PC-3 (cell line): ENCODE measurements around the gene CFAP157. TPM values are rescaled to one million over a fixed set of nuclear protein-coding genes. Genes with fewer than 3 reads are reported as not detected.

ENCODE experiments used
- ATAC-seq: fragments of 200-7000 bp; cut with Tn5 transposase; 2 replicates; pipeline ENCODE4 v1.9.1; 2020; ENCODE audit warnings: mild to moderate bottlenecking, moderate library complexity
- BruUV-seq: library from RNA; stranded (reverse); fragments of 400-500 nt; replicated peaks from 2 replicates; lab custom pipeline; 2021; lab: Mats Ljungman, UMichigan
- CTCF ChIA-PET: fragments of 300-600 bp; sonication (Branson Sonifier 250); formaldehyde crosslinking; loops from one replicate; lab custom pipeline; 2022; ENCODE audit warnings: antibody characterized with exemption; lab: Charles Lee
- POLR2A ChIA-PET: fragments of 300-600 bp; sonication (Branson Sonifier 250); formaldehyde crosslinking; loops from one replicate; lab custom pipeline; 2022; ENCODE audit warnings: antibody characterized with exemption; ENCODE audit not compliant: unreplicated experiment; lab: Charles Lee
- DNase-seq: peaks from one replicate; pipeline ENCODE4 v3.0.0-alpha.2; 2015
- H2AFZ ChIP-seq: fragments of 300-600 bp; sonication (generic); 2 replicates; pipeline ENCODE4 v1.6.0; 2016; ENCODE audit warnings: antibody characterized with exemption, low read length
- H3F3A ChIP-seq: fragments of 300-600 bp; sonication (generic); one replicate; pipeline ENCODE4 v1.6.0; 2017; ENCODE audit warnings: antibody characterized with exemption, low read length, control low read depth, mild to moderate bottlenecking; ENCODE audit not compliant: unreplicated experiment
- H3K27ac ChIP-seq: fragments of 300-600 bp; sonication (generic); 2 replicates; pipeline ENCODE4 v1.5.1; 2016; ENCODE audit warnings: mild to moderate bottlenecking, low read length
- H3K27me3 ChIP-seq: fragments of 300-600 bp; sonication (generic); 2 replicates; pipeline ENCODE4 v1.6.1; 2016; ENCODE audit warnings: low read length, mixed read lengths
- H3K36me3 ChIP-seq: fragments of 300-600 bp; sonication (generic); 2 replicates; pipeline ENCODE4 v1.6.1; 2016; ENCODE audit warnings: low read depth, mixed run types, low read length, mixed read lengths
- H3K4me1 ChIP-seq: fragments of 300-600 bp; sonication (generic); 2 replicates; pipeline ENCODE4 v1.5.1; 2016; ENCODE audit warnings: low read length; ENCODE audit not compliant: insufficient read depth
- H3K4me2 ChIP-seq: fragments of 300-600 bp; sonication (generic); 2 replicates; pipeline ENCODE4 v1.6.0; 2016; ENCODE audit warnings: low read length
- H3K4me3 ChIP-seq: fragments of 300-600 bp; sonication (generic); 2 replicates; pipeline ENCODE4 v1.5.1; 2016; ENCODE audit warnings: mild to moderate bottlenecking, low read length, mixed read lengths
- H3K79me2 ChIP-seq: fragments of 300-600 bp; sonication (generic); 2 replicates; pipeline ENCODE4 v1.6.1; 2017; ENCODE audit warnings: low read length, mixed read lengths
- H3K9ac ChIP-seq: fragments of 300-600 bp; sonication (generic); 2 replicates; pipeline ENCODE4 v1.6.0; 2016; ENCODE audit warnings: mild to moderate bottlenecking, low read length
- H3K9me2 ChIP-seq: fragments of 300-600 bp; sonication (generic); replicated peaks from 2 replicates; pipeline ENCODE4 v1.6.1; 2016; ENCODE audit warnings: mixed run types, low read length, mixed read lengths
- H3K9me3 ChIP-seq: fragments of 300-600 bp; sonication (generic); 2 replicates; pipeline ENCODE4 v1.6.1; 2016; ENCODE audit warnings: low read length, mixed read lengths
- H4K20me1 ChIP-seq: fragments of 300-600 bp; sonication (generic); 2 replicates; pipeline ENCODE4 v1.6.1; 2016; ENCODE audit warnings: low read length, mixed read lengths
- EZH2 ChIP-seq: fragments of 300-600 bp; sonication (generic); IDR thresholded peaks from one replicate; pipeline ENCODE4 v1.6.1; 2017; ENCODE audit warnings: antibody characterized with exemption, mild to moderate bottlenecking, low read length; ENCODE audit not compliant: unreplicated experiment
- EZH2phosphoT487 ChIP-seq: fragments of 300-600 bp; sonication (generic); IDR thresholded peaks from 2 replicates; pipeline ENCODE4 v1.6.1; 2018; ENCODE audit warnings: mild to moderate bottlenecking, antibody characterized with exemption, low read length, borderline replicate concordance
- intact Hi-C: fragments of 100-400 bp; cut with micrococcal nuclease; formaldehyde crosslinking; loops from 2 replicates; pipeline ENCODE4 v1.9.0; 2023
- total RNA-seq: library from RNA; depleted of rRNA; stranded (reverse); fragments of >200 nt; gene quantifications from 2 replicates; pipeline ENCODE4 v1.2.3, GENCODE V29; 2014
- TF ChIP-seq, protein P1 (sequence below): fragments of 300-600 bp; sonication (generic); conservative IDR thresholded peaks from 2 replicates; pipeline ENCODE4 v1.5.1; 2017; ENCODE audit warnings: antibody characterized with exemption, low read depth, mild to moderate bottlenecking, low read length

Gene CFAP157
- total RNA-seq, 1 experiment from 2014 or later: not detected

DNA sequence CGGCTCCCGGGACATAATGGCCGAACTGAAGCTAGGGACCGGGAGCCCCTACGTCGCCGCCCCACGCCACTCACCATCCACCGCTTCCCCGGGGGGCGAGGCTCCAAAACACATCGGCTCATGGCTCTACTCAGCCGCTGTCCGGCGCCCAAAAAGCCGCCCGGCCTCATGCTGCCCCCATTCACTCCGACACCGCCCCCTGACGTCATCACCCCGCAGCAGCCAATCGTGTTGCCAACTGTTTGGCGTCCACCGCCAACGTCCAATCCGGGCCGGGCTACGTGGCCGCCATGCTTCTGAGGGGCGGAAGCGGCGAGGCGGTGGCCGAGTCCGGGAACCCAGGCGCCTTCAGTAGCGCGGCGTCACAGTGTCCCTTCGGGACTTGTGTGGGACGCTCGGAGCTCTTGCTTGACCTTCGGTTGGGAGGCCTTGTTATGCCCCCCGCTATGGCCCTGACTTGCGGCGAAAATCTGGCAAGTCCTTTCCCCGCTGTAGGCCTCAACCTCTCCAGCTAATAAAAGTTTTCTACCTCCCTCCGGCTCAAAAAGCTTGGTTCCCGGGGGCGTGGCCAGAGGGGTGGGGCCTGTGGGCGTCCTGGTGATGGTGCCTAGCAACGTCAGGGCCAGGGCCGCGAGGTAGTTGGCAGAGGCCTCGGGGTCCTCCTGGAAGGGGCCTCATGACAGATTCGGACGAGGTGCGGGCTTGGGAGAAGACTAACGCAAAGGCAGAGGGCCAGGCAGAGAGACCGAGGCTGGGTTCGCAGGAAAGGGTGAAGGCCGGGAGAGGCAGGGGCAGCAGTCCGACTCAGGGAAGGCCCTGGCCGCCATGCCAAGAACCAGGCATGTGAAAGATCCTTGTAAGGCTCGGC lies 8.9 kb downstream of the CFAP157 start, which contains the start of the genes PTRH1 and TTC16:
TSS of gene PTRH1 (minus strand) at position 194 of the 868 bp plus-strand sequence. CDS start at position 170, 24 bp downstream.
TSS of gene TTC16 (plus strand) at position 610 of the 868 bp plus-strand sequence. CDS start at position 677, 67 bp downstream.
- Histone ChIP-seq H3K9ac (peak within 1 kb of the TSS; percentile 83), H4K20me1 (no peaks in the 10 kb centered on the region), H3K4me2 (peak within 1 kb of the TSS; percentile 98), H3F3A (no peaks in the 10 kb centered on the region), H3K79me2 (peaks cover 16% of the 10 kb centered on the region), H3K27me3 (no peaks in the 10 kb centered on the region), H3K9me2 (no peaks in the 10 kb centered on the region), H3K4me1 (peaks cover 5% of the 10 kb centered on the region; the same call in 1 of the 2 replicates), H3K27ac (peak within 1 kb of the TSS; percentile 21; the same call in 1 of the 2 replicates), H3K9me3 (no peaks in the 10 kb centered on the region), H3K36me3 (no peaks in the 10 kb centered on the region), H2AFZ (peak within 1 kb of the TSS; percentile 86), H3K4me3 (peak within 1 kb of the TSS; percentile 97)
- intact Hi-C loops: no loop called here
- ATAC-seq: peak; percentile 92
- peak; percentile 94 for DNase-seq
- TF ChIP-seq EZH2 (no peak), EZH2phosphoT487 (no peak)
- TF ChIP-seq, protein P1, sequence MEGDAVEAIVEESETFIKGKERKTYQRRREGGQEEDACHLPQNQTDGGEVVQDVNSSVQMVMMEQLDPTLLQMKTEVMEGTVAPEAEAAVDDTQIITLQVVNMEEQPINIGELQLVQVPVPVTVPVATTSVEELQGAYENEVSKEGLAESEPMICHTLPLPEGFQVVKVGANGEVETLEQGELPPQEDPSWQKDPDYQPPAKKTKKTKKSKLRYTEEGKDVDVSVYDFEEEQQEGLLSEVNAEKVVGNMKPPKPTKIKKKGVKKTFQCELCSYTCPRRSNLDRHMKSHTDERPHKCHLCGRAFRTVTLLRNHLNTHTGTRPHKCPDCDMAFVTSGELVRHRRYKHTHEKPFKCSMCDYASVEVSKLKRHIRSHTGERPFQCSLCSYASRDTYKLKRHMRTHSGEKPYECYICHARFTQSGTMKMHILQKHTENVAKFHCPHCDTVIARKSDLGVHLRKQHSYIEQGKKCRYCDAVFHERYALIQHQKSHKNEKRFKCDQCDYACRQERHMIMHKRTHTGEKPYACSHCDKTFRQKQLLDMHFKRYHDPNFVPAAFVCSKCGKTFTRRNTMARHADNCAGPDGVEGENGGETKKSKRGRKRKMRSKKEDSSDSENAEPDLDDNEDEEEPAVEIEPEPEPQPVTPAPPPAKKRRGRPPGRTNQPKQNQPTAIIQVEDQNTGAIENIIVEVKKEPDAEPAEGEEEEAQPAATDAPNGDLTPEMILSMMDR: no peak
- CTCF ChIA-PET: interaction anchor here (1.0 kb wide), 1 partner anchor 19 kb away, joined by 7 read pairs; the partner anchor contains the start of gene TOR2A
- POLR2A ChIA-PET: no interaction called here
- TSS peak; percentile 72 for BruUV-seq

DNA sequence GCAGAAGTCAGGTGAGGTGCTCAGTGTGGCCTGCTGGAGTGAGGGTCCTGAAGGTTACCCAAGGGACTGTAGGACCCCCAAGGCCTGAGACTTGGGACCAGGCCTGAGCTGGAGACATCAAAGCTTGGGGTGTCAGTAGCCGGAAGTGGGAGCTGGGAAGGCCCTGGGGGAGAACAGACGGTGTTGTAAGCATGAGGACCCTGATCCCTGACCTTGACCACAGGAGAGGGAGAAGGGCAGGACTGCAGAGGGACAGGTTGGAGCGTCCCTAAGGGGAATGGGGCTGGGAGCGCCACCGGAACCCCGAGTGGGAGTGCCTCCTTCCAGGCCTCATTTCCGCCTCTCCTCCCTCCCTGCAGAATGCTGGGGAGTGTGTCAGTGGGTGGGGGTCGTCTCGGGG lies 9.6 kb downstream of the CFAP157 start:
- no peaks in the 10 kb centered on the region for H3K36me3 ChIP-seq
- intact Hi-C loops: no loop called here
- ChIA-PET POLR2A (interaction anchor here (0.5 kb wide), 1 partner anchor 14 kb away, joined by 7 read pairs; no protein-coding TSS in a partner anchor), CTCF (no interaction called here)
- no peaks in the 10 kb centered on the region for H3K9me3 ChIP-seq
- no peak overlapping the region for H3K27ac ChIP-seq
- H3K9me2 ChIP-seq: no peaks in the 10 kb centered on the region
- no peak for TF ChIP-seq EZH2phosphoT487
- peak overlapping the region; percentile 86; the same call in 1 of the 2 replicates for H2AFZ ChIP-seq
- H3K79me2 ChIP-seq: peaks cover 16% of the 10 kb centered on the region
- no peaks in the 10 kb centered on the region for H3K27me3 ChIP-seq
- H3K9ac ChIP-seq: no peak overlapping the region
- H3K4me3 ChIP-seq: peak overlapping the region; percentile 97; the same call in 1 of the 2 replicates
- BruUV-seq: no TSS peak
- H3K4me2 ChIP-seq: peak overlapping the region; percentile 98
- H3F3A ChIP-seq: no peaks in the 10 kb centered on the region
- DNase-seq: no peak
- no peak for ATAC-seq
- no peaks in the 10 kb centered on the region for H4K20me1 ChIP-seq
- H3K4me1 ChIP-seq: peaks cover 11% of the 10 kb centered on the region

DNA sequence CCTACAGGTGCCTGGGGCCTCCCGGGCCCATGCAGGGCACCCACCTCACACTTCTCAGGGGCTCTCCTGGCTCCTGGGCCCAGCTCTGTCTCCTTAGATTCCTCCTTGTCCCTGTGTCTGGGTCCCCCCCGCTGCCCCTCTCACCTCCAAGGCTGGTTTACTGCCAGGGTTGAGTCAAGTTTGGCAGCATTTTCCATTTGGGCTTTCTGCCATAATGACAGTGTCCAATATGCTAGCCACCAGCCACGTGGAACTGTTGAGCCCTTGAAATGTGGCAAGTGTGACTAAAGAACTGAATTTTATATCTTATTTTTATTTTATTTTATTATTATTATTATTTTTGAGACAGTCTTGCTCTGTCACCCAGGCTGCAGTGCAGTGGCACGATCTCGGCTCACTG lies 11.0 kb downstream of the CFAP157 start:
- ATAC-seq: no peak

More for the DNA sequence above, 11.0 kb downstream of the CFAP157 start:
- no peaks in the 10 kb centered on the region for H3F3A ChIP-seq
- no peaks in the 10 kb centered on the region for H4K20me1 ChIP-seq
- ChIA-PET CTCF (no interaction called here), POLR2A (no interaction called here)
- TF ChIP-seq, protein P1: no peak
- TF ChIP-seq EZH2 (no peak), EZH2phosphoT487 (no peak)
- no peak overlapping the region for H3K4me2 ChIP-seq
- H2AFZ ChIP-seq: no peak overlapping the region
- no peak overlapping the region for H3K4me3 ChIP-seq
- H3K27me3 ChIP-seq: no peaks in the 10 kb centered on the region
- H3K79me2 ChIP-seq: peaks cover 16% of the 10 kb centered on the region
- BruUV-seq: no TSS peak
- H3K9me2 ChIP-seq: no peaks in the 10 kb centered on the region
- H3K9ac ChIP-seq: no peak overlapping the region
- intact Hi-C loops: no loop called here
- no peaks in the 10 kb centered on the region for H3K36me3 ChIP-seq
- H3K9me3 ChIP-seq: no peaks in the 10 kb centered on the region
- H3K27ac ChIP-seq: no peak overlapping the region
- peaks cover 20% of the 10 kb centered on the region for H3K4me1 ChIP-seq
- no peak for DNase-seq
